Measurements from ENCODE around the gene COL18A1. TPM values are rescaled to one million over a fixed set of nuclear protein-coding genes. Genes with fewer than 3 reads are reported as not detected.

COL18A1 gene
- total RNA-seq, 1 experiment from 2014 or later = 55.9 TPM

DNA sequence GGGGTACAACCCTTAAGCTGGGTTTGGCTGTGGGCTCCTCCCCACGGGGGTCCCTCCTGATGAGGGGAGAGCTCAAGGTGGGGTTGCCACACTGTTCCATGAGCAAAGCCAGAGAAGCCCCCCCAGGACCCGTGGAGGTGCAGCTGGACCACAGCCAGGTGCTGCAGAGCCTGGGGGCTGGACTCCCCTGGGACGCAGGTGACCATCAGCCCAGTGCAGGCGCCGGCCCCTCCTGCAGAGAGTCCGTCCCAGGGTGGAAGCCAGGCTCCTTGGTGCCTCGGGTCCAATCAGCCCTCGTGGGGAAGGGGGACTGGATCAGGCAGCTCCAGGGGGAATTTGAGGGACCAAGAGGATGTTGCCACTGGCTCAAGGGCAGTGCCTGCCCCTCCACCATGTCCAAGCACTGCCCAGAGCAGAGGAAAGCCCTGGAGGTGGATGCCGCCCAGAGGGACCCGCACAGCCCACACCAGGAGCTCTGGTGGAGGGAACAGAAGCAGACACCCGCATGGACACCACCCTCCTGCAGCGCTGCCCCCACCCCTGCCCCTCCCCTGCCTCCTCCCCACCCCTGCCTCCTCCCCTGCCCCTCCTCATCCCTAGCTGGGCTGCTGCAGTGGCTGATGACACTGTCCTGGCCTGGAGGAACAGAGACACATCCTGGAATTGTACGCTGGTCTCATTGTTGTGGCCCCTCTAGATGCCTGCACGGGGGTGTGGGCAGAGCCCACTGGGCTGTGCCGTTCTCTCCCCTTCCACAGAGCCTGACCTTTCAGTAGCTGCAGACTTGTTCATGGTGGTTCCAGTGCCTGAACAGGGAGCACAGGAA is 30.8 kb upstream of the COL18A1 start:
- peaks cover 20% of the 10 kb centered on the region for H3K4me1 ChIP-seq (replicated peaks)
- no peaks in the 10 kb centered on the region for H3K27me3 ChIP-seq (replicated peaks)
- H3K4me3 ChIP-seq = no peak overlapping the region
- H3K36me3 ChIP-seq = no peaks in the 10 kb centered on the region; the same call in 1 of the 2 replicates
- H3K9me3 ChIP-seq (replicated peaks) = peaks cover 5% of the 10 kb centered on the region; the same call in 1 of the 2 replicates
- no peak for DNase-seq (ENCODE audit: low read depth in 1 of 2, low spot score in 2 of 2)
- H3K27ac ChIP-seq = no peak overlapping the region

DNA sequence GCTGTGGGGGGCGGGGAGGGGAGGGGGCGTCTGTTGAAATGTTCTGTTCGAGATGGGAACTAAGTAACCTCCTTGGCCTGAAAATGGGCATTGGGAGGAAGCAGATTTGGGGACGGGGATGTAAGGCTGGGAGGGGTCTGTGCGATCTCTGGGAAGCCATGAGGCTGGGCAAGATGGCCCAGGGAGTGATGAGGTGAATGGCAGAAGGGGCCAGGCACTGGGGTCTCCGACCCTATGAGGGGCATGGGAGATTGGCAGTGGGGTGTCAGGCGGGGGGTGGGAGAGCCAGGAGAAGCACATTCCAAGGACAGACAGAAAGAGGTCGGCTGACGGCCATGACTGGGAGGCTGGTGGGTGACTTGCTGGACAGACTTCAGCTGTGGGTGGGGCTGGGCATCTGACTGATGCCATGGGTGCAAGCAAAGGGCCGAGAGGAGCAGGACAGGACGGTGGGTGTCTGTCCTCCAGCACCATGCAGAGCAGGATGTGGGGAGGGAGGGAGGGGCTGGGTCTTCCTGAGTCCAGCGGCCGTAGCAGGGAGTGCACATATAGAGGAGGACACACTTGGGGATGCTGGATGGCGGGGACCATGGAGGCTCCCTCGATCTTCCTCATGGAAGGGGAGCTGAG is 30.0 kb upstream of the COL18A1 start:
- no peaks in the 10 kb centered on the region; the same call in 1 of the 2 replicates for H3K36me3 ChIP-seq
- DNase-seq (ENCODE audit: low read depth in 1 of 2, low spot score in 2 of 2) = no peak
- H3K4me3 ChIP-seq = no peak overlapping the region
- H3K27me3 ChIP-seq (replicated peaks) = no peaks in the 10 kb centered on the region
- H3K27ac ChIP-seq = no peak overlapping the region
- H3K9me3 ChIP-seq (replicated peaks) = peaks cover 5% of the 10 kb centered on the region; the same call in 1 of the 2 replicates
- H3K4me1 ChIP-seq (replicated peaks) = peaks cover 27% of the 10 kb centered on the region

DNA sequence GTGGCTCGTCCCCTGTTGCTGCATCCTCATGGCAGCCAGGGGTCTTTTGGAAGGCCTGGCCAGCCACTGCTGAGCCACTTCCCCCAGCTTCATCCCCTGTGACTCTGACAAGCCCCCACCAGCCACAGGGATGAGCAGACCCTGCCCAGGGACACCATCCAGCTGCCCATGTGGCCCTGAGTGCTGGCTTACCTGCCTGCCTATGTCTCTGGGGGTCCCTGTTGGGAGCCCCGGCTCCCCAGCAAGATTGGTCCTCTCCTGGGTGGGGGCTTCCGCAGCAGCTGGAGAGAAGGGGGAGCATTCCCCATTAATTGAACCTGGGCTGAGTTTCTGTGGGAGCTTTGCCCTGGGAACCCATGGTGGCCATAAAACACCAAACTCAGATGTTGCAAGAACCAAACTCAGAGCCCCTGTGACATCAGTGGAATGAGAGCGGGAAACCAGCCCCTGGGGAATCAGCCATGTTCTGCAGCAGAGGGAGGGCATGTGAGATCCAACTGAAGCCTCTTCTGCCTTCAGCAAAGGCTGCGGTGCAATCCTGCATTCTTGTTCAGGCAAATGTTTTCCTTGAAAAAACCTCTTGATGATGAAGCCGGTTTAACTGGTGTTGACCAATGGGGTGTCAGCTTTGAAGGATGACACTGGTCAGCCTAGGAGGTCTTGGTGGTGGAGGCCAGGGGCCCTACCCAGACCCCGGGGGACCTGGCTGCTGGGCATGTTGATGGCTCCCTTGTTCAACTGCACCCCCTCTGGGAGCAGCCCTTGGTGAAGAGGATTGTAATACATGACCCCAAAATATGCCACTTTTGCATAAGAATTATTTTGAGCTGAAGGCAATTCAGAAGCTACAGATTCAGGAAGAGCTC is 28.3 kb upstream of the COL18A1 start:
- Histone ChIP-seq H3K4me1 (replicated peaks) (peaks cover 27% of the 10 kb centered on the region), H3K27ac (no peak overlapping the region), H3K36me3 (no peaks in the 10 kb centered on the region; the same call in 1 of the 2 replicates), H3K9me3 (replicated peaks) (peaks cover 5% of the 10 kb centered on the region; the same call in 1 of the 2 replicates), H3K27me3 (replicated peaks) (no peaks in the 10 kb centered on the region), H3K4me3 (no peak overlapping the region)
- no peak for DNase-seq (ENCODE audit: low read depth in 1 of 2, low spot score in 2 of 2)

DNA sequence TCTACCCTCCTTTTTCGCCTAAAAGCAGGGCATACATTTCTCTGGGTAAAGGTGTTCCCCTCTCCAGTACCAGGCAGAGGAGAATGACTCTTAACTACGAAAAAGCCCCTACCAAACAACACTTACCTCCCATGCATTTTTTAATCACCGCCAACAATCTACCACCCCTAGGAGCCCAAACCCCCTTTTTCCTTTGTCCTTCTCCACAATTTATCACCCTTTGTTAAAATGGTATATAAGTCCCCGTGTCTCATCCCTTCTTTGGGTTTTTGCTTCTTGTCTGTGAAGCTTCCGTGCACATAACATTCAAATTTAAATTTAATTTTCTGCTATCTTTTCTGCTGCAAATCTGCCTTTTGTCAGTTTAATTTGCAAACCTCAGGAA is 27.6 kb upstream of the COL18A1 start:
- Histone ChIP-seq H3K27ac (peak overlapping the region; percentile 85), H3K36me3 (no peaks in the 10 kb centered on the region; the same call in 1 of the 2 replicates), H3K4me3 (no peak overlapping the region), H3K9me3 (replicated peaks) (peaks cover 5% of the 10 kb centered on the region; the same call in 1 of the 2 replicates), H3K27me3 (replicated peaks) (no peaks in the 10 kb centered on the region), H3K4me1 (replicated peaks) (peaks cover 27% of the 10 kb centered on the region)
- no peak for DNase-seq (ENCODE audit: low read depth in 1 of 2, low spot score in 2 of 2)

DNA sequence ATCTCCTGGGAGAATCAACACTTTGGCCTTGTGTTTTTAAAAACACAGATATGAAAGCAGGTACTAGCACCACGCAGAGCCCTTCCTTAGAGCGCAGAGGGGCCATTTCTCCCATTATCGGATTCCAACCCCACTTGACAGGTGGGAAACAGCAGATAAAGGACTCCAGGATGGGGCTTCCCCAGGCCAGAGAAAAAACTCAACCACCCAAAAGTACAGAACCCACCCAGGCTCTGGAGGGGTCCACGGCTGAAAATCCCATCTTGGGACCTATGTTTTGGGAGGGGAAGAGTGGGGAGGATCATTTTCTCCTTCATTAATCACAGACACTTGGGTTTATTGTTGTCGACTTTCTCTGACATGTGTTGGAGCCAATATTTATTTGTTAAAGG is 27.1 kb upstream of the COL18A1 start:
- no peak overlapping the region for H3K4me3 ChIP-seq
- DNase-seq (ENCODE audit: low read depth in 1 of 2, low spot score in 2 of 2) = no peak
- H3K4me1 ChIP-seq (replicated peaks) = peaks cover 27% of the 10 kb centered on the region
- H3K27me3 ChIP-seq (replicated peaks) = no peaks in the 10 kb centered on the region
- H3K27ac ChIP-seq = peak overlapping the region; percentile 85
- no peaks in the 10 kb centered on the region; the same call in 1 of the 2 replicates for H3K36me3 ChIP-seq
- peaks cover 4% of the 10 kb centered on the region; the same call in 1 of the 2 replicates for H3K9me3 ChIP-seq (replicated peaks)

DNA sequence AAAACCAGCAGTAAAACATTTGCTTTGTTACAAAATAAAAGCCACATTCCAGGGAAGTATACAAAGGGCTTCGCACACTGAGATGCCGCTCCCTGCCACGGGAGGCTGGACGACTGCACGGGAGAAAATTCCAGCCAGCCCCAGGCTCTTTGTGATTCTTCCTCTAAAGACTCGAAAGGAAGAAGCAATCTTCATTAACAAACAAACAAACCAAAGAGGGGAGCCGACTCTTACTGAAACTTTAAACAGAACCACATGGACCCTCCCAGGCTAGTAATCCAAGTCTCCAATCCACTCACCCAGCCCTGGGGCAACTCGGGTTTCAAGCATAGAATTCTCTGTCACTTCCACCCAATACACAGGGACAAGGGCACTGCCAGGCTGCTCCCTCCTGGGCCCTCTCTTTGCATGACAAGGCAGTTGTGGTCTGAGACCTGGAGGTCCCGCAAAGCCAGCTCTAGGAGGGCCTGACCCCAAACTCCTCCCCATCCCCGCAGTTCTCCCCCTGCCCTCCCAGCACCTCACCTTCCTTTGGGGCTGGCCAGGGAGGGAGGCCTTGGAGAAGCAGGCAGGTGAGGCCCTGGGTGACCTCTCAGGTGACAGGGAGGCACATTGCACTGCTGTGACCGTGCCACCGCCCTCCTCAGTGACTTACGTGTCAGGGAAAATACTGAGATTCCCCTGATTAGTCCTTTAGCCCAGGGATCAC is 26.6 kb upstream of the COL18A1 start:
- peak; percentile 95 to 98 for DNase-seq (ENCODE audit: low read depth in 1 of 2, low spot score in 2 of 2)
- peaks cover 27% of the 10 kb centered on the region for H3K4me1 ChIP-seq (replicated peaks)
- H3K27ac ChIP-seq = peak overlapping the region; percentile 85
- no peaks in the 10 kb centered on the region for H3K36me3 ChIP-seq
- no peaks in the 10 kb centered on the region for H3K27me3 ChIP-seq (replicated peaks)
- H3K4me3 ChIP-seq = no peak overlapping the region
- no peaks in the 10 kb centered on the region for H3K9me3 ChIP-seq (replicated peaks)

DNA sequence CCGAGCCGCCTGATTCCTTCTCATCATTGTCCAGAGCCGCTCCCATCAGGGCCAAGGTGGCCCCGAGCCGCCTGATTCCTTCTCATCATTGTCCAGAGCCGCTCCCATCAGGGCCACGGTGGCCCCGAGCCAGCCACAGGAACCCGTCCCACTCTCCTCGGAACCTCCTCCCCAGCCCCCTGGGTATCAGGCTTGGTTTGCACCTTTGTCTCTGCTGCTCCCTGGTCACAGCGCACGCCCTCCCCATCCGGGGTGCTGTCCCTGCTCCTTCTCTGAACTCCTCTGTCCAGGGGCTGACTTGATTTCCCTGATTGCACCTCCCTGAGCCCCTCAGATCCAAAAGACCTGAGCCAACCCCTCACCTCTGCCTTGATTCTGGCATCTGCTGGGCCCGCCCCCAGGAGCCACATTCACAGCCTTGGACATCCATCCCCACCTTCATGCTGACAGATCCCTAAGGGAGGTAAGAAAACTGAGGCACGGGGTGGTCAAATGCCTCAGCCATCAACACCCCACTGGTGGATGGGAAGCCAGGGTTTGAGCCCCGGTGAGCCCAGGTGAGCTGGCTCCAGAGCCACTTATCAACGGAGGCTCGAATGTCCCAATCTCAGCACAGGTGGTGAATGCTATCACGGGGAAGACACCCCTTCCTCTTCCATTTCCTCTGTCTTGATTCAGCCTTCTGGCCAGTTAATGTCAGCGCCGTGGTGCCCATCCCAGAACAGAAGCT is 25.6 kb upstream of the COL18A1 start:
- Histone ChIP-seq H3K9me3 (replicated peaks) (no peaks in the 10 kb centered on the region), H3K36me3 (no peaks in the 10 kb centered on the region), H3K4me1 (replicated peaks) (peaks cover 27% of the 10 kb centered on the region), H3K4me3 (no peak overlapping the region), H3K27me3 (replicated peaks) (no peaks in the 10 kb centered on the region), H3K27ac (peak overlapping the region; percentile 54)
- no peak for DNase-seq (ENCODE audit: low read depth in 1 of 2, low spot score in 2 of 2)

DNA sequence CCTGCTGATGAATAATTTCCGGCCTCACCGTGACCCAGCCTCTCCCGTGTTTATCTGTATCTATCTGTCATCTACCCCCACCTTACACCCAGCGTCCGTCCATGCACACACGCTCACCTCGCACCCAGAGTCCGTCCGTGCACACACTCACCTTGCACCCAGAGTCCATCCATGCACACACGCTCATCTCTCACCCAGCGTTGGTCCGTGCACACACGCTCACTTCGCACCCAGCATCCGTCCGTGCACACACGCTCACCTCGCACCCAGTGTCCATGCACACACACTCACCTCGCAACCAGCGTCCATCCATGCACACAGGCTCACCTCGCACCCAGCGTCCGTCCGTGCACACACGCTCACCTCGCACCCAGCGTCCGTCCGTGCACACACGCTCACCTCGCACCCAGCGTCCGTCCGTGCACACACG is 25.0 kb upstream of the COL18A1 start:
- no peaks in the 10 kb centered on the region for H3K9me3 ChIP-seq (replicated peaks)
- H3K27me3 ChIP-seq (replicated peaks) = no peaks in the 10 kb centered on the region
- H3K4me1 ChIP-seq (replicated peaks) = peaks cover 27% of the 10 kb centered on the region
- H3K36me3 ChIP-seq = no peaks in the 10 kb centered on the region
- no peak overlapping the region; the same call in 1 of the 2 replicates for H3K27ac ChIP-seq
- H3K4me3 ChIP-seq = no peak overlapping the region
- DNase-seq (ENCODE audit: low read depth in 1 of 2, low spot score in 2 of 2) = no peak

DNA sequence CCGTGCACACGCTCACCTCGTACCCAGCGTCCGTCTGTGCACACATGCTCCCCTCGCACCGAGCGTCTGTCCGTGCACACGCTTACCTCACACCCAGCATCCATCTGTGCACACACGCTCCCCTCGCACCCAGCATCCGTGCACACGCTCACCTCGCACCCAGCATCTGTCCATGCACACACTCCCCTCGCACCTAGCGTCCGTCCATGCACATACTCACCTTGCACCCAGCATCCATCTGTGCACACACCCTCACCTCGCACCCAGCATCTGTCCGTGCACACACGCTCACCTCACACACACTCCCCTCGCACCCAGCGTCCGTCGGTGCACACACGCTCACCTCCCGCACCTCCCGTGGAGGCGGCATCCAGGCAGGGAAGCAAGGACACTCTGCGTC is 24.4 kb upstream of the COL18A1 start:
- Histone ChIP-seq H3K27ac (no peak overlapping the region), H3K27me3 (replicated peaks) (no peaks in the 10 kb centered on the region), H3K4me3 (no peak overlapping the region), H3K36me3 (no peaks in the 10 kb centered on the region), H3K4me1 (replicated peaks) (peaks cover 27% of the 10 kb centered on the region), H3K9me3 (replicated peaks) (no peaks in the 10 kb centered on the region)
- DNase-seq (ENCODE audit: low read depth in 1 of 2, low spot score in 2 of 2) = no peak

DNA sequence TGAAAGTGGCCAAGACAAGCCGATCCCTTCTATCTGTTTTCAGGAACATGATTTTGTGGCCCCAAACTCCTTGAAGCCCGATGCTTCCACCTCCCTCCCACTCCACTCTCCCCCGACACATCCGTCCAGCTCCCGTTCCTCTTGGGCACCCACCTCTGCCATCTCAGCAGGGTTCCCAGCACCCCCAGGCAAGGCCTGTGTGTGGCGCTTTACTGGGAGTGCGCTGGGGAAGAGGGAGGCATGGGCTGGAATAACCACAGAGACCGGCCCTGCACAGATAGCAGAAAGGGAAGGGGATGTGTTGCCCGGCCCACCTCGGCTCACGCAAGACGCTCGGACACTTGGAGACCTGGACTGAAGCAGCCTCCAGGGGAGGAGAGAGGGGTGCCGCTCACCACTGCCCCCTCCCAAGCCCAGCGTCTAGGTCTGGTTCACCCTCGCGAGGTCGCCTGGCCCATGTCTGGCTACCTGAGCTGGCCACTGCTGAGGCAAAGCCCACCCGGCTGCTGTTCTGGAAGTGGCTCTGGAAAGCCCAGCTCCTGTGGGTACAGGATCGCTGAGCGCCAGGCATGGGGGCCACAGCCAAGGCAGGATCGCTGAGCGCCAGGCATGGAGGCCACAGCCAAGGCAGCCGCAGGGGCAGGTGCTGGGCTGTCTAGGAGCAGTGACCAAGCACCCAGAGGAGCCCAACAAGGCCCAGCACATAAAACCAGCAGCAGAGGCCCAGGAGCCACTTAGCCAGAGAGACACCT is 23.8 kb upstream of the COL18A1 start:
- no peak for DNase-seq (ENCODE audit: low read depth in 1 of 2, low spot score in 2 of 2)
- Histone ChIP-seq H3K27ac (no peak overlapping the region), H3K36me3 (no peaks in the 10 kb centered on the region), H3K4me1 (replicated peaks) (peaks cover 28% of the 10 kb centered on the region), H3K9me3 (replicated peaks) (no peaks in the 10 kb centered on the region), H3K27me3 (replicated peaks) (no peaks in the 10 kb centered on the region), H3K4me3 (no peak overlapping the region)

DNA sequence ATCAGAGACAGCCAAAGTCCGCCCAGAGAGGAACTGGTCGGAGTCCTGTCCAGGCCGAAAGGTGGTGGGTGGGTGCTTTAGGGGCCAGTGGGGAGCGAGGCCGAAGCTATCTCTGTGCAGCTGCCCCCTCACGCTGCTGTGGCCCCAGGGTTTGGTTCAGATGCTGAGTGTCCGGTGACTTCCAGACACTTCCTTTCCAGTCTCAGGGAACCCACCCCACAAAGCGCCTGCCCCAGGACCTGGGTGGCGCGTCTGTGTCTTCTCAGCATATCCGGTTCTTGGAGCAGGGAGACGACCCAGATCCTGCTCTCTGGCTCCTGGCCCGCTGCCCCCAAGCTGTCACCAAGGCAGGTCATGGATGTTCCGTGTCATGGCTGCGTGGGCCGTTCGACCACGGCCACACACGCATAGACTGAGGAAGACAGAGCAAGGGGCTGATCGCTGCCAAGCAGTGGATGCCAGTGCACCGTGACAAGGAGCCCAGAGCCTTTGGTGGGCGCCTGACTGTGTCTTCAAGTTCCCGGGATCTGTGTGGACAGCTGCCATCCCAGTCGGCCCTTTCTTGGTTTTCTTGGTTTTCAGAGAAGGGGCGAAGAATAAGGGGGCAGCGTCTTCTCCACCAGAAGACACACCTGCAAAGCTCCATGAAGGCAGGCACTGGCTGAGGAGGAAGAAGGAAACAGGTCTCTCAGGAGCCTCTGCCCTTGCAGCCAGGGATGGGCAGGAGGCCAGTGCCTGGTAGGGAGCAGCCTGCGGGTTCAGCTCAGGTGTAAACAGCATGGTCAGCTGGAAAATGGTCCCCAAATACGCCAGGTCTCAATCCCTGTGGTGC is 22.9 kb upstream of the COL18A1 start:
- H3K9me3 ChIP-seq (replicated peaks) = no peaks in the 10 kb centered on the region
- H3K4me3 ChIP-seq = no peak overlapping the region
- H3K27me3 ChIP-seq (replicated peaks) = no peaks in the 10 kb centered on the region
- peaks cover 35% of the 10 kb centered on the region for H3K4me1 ChIP-seq (replicated peaks)
- no peak for DNase-seq (ENCODE audit: low read depth in 1 of 2, low spot score in 2 of 2)
- no peaks in the 10 kb centered on the region for H3K36me3 ChIP-seq
- no peak overlapping the region for H3K27ac ChIP-seq

DNA sequence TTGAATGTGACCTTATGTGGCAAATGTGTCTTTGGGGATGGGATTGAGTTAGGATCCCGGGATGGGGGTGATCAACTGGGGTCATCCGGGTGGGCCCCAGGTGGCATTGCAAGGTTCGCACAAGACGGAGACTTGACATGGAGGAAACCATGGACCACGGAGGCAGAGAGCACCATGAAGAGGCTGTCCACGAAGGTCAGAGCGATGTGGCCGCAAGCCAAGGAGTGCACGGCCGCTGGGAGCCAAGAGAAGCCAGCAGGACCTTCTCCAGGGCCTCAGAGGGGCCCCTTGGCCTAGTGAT is 22.3 kb upstream of the COL18A1 start:
- H3K4me3 ChIP-seq = no peak overlapping the region
- no peaks in the 10 kb centered on the region for H3K36me3 ChIP-seq
- no peaks in the 10 kb centered on the region for H3K9me3 ChIP-seq (replicated peaks)

More for the DNA sequence above, 22.3 kb upstream of the COL18A1 start:
- peaks cover 35% of the 10 kb centered on the region for H3K4me1 ChIP-seq (replicated peaks)
- DNase-seq (ENCODE audit: low read depth in 1 of 2, low spot score in 2 of 2) = no peak
- no peaks in the 10 kb centered on the region for H3K27me3 ChIP-seq (replicated peaks)
- no peak overlapping the region for H3K27ac ChIP-seq
